Glomerular endothelial cell (primary cell): Measurements from ENCODE around the gene CACNA2D1. TPM values are rescaled to one million over a fixed set of nuclear protein-coding genes. Genes with fewer than 3 reads are reported as not detected.

ENCODE experiments used
- DNase-seq: peaks from one replicate; pipeline ENCODE4 v3.0.0-alpha.2; 2011; ENCODE audit warnings: low read depth, low spot score; ENCODE audit errors: extremely low read depth
- total RNA-seq: library from RNA; depleted of rRNA; stranded (reverse); fragments of >200 nt; gene quantifications from 2 replicates; pipeline ENCODE4 v1.2.3, GENCODE V29; 2015

CACNA2D1 gene
- total RNA-seq, 1 donor from 2014 or later, result 26.2 TPM

GRCh38 chr7:82348251-82348650, 95.3 kb downstream of the CACNA2D1 start:
- no peak for DNase-seq

DNA sequence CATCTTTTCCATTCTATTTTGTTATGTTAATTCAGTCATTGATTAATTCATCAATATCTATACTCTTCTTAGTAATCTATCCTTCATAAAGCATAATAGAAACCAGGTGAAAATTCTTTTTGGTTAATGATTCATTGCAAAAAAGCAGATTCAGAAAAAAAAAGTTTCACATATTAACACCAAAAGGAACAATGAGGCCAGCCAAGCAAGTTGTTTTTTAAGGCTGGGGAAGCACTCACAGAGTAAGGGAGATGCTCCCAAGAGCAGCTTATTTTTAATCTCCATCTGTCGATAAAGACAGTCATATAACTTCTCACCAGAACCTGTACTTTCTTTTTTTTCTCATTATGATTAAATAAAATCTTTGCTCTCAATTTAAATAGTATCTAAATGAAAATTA, 95.8 kb downstream of the CACNA2D1 start:
- no peak for DNase-seq

DNA sequence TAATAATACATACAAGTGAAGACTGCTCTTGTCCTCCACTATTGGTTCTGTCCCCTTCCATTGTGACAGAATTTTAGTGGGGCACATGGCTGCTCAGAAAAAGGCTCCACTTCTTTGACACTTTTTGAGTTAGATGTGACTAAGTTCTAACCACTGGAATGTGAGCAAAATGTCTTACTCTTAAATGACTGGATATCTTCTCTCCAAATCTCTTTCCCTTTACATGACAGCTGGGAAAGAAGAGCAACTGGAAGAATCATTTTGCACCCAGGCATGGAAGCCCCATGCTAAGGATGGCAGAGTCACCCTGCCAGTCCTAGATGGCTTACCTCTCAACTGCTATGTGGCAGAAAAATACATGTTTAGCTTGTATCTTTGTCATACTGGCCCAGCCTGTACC, 97.7 kb downstream of the CACNA2D1 start:
- no peak for DNase-seq

GRCh38 chr7:82343716-82344115, 99.9 kb downstream of the CACNA2D1 start:
- no peak for DNase-seq

DNA sequence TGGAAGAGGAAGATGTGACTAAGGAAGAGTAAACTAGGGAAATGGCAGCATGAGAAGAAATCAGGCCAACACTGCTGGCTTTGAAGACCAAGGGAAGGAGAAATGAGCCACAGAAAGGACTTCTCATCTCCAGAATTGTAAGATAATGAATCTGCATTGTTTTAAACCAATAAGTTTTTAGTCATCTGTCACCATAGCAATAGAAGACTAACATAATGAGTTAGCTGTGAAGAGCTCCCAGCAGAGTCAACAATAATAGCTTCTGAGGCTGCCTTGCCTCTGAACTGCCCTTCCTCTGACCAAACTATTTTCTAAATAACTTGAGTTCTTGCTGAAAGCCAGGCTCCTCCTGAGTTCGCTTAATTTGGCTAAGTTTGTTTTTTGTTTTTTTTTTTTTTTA, 103.6 kb downstream of the CACNA2D1 start:
- no peak for DNase-seq

- DNase-seq, result no peak
Observed at GRCh38 chr7:82335927-82336326, 107.7 kb downstream of the CACNA2D1 start.

DNA sequence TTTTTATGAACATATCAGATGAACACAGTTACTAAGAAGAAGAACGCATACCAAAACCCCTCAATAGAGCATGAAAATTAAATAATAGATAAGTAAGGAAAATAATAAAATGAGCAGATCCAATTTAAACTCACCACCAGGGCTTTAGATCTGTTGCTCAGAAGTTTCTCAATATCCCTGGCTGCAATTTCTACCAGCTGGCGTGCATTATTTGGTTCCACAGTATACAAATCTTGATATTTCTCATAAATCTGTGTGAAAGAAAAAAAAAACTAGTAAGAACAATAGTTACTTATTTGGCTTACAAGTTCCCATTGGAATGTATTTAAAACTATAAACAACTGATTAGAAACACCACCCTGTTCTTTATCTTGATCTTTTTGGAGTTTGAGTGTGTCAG, 108.6 kb downstream of the CACNA2D1 start:
- DNase-seq, result no peak

DNA sequence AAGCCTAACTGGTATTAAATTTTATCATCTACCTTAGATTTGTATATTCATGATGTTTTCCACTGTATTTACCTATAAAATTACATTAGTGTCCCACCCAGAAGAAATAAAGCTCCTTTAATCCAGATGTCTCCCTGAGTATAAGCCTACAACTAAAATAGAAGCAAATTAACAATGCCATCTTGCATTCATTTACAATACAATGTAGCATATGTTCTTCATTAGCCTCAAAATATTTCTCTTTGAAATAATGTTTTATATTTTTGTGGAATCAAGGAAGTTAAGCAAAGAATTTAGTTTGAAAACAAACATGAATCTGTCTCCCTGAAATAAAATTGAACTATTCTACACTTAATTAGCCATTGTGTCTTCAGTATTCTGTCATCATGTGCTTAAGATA, 112.3 kb downstream of the CACNA2D1 start:
- no peak for DNase-seq

DNA sequence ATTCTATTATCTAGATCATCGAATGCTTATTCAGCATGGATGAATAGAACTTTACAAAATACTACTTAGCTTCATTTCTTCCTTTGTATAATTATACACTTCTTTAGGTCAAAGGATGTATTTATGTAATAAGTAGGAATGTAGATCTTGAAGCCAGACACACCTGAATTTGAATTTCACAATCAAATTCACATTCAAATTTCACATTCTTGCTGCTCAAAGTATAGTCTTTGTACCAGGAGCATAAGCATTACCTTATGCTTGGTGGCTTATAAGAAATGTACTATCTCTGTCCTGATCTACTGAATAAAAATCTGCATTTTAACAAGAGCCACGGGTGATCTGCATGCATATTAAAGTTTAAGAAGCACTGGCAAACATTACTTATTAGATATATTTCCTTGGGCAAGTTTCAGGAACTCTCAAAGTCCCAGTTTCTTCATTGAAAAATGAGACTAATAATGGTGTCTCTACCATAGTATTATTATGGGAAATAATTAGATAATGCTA, 112.8 kb downstream of the CACNA2D1 start:
- DNase-seq, result no peak

DNA sequence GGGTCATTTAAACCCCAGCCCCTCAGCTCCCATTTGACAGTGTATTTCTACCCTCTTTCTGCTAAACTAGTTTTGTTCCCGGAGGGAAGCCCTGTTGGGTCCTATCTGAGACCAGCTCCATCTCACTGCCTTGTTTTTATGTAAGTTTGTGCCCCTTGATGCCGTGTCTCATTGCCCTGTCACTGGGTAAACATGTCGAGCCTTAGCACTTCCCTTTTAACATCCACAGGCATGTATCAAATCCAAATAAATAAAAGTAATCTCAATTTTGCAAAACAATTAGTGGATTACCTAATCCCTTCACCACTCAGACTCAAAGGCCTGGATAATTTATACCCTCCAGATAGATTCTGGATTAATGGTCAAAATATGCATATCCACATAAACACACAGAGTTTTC, 115.7 kb downstream of the CACNA2D1 start:
- DNase-seq, result no peak

DNA sequence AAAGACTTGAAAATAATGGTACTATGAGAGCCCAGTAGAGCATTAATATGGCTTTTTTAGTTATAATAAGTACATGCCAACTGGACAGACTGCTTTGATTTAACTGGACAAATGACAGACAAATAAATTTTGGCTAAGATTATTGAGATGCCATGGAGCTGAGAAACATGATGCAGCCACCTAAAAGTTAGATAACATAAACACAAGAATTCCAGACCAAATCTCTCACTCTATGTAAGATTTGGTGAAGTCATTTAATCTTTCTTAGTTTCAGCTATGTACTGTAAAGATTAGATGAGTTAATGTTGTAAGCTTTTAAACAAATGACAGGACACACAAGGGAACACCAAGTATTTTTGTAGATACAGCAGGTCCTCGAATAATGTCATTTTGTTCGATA, 118.2 kb downstream of the CACNA2D1 start:
- DNase-seq, result no peak

DNA sequence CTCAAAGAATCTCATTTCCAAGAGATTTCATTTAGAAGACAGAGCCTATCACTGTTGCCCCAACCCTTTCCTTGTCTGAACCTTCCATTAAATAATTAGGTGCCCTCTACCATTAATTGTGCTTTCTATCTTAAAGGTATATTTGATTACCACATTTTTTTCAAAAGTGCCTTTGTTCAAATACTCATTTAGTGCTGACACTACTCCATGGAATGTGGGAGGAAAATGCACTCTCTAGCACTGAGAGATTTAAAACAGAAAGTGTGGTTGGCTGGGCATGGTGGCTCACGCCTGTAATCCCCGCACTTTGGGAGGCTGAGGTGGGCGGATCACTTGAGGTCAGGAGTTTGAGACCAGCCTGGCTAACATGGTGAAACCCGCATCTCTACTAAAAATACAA, 119.8 kb downstream of the CACNA2D1 start:
- DNase-seq, result no peak

- no peak for DNase-seq
Observed at GRCh38 chr7:82319674-82320118, 123.9 kb downstream of the CACNA2D1 start.

GRCh38 chr7:82318786-82319185, 124.8 kb downstream of the CACNA2D1 start:
- no peak for DNase-seq

- no peak for DNase-seq
Observed at GRCh38 chr7:82317760-82318159, 125.8 kb downstream of the CACNA2D1 start.

GRCh38 chr7:82317257-82317721, 126.3 kb downstream of the CACNA2D1 start:
- DNase-seq, result no peak

DNA sequence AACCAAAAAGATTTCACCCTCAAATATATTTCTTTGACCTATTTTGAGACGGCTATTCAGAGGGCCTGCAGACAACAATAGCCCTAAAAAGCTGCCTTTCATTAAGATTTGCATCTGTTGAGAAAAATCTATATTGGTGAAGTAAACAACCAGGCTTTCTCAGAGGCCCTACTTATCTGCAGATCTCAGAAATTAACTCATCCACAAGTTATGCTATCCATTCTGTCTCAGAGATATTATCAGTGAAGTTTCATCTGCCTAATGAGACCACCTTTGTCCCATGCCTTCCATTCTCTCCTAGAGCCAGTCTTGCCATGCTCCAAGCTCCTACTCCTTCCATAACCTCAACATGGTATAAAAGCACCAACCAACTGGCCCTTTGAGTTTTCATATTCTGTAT, 130.3 kb downstream of the CACNA2D1 start:
- no peak for DNase-seq

DNA sequence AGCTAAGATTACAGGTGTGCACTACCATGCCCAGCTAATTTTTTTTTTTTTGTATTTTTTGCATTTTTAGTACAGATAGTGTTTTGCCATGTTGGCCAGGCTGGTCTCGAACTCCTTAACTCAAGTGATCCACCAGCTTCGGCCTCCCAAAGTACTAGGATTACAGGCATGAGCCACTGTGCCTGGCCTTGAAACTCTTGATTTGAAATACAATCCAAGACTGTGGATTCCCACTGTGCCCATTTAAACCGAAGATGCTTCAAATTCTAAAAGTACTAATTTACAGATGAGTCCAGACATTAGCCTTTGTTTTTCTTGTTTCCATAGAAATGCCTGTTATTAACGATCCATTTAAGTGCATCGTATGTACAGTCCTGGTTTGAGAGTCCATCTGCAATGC, 130.9 kb downstream of the CACNA2D1 start:
- DNase-seq, result no peak

DNA sequence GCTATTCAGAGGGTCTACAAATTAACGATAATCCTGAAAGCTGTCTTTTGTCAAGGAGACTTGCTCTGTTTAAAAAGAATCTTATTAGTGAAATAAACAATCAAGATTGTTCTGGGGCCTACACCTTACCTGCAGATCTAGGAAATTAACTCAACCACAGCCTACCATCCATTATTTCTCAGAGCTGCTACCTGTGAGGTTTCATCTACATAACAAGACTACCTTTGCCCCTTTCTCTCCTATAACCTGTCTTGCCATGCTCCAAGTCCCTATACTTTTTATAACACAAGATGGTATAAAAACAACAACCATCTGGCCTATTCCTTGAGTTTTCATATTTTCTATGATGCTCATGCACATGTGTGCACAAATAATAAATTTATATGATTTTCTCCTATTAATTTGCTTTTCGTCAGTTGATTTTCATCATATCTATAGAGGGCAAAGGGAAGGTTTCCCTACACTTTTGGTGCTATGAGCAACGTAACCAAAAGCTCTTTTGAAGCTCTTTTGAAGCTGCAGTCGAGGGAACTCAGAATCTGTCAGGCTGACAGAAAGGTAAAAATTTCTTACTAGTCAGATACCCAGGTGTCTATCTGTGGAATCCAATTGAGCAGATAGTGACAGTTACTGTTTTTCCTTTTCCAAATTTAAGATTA, 138.1 kb downstream of the CACNA2D1 start:
- DNase-seq, result no peak

GRCh38 chr7:82294865-82295264, 148.7 kb downstream of the CACNA2D1 start:
- no peak for DNase-seq

DNA sequence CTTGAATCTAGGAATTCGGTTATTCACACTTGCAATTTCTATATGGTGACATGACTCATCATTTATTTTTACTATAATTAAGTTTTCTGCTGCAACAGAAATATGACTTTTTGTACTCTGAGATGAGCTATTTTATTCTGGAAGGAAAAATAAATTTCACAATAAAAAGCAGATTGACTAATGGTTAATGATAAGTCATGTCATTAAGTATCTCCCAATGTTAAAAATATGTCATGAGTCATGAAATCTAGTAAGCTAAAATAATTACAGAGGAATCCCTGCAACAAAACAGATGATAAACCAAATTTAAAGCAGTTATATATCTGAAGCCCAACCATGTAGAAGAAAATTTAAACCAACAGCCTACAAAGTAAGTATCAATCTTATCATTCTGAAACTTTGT, 149.2 kb downstream of the CACNA2D1 start:
- no peak for DNase-seq

- DNase-seq, result no peak
Observed at GRCh38 chr7:82293467-82293866, 150.1 kb downstream of the CACNA2D1 start.

- peak; percentile 27 for DNase-seq
Observed at GRCh38 chr7:82291931-82292330, 151.6 kb downstream of the CACNA2D1 start.
